ENCODE results near the gene BCDIN3D. TPM values are rescaled to one million over a fixed set of nuclear protein-coding genes. Genes with fewer than 3 reads are reported as not detected.

BCDIN3D gene
- 5.3 to 5.7 TPM (median 5.6 TPM) in 3 replicates for total RNA-seq

- H3K4me3 Mint-ChIP-seq: peak within 1 kb of the TSS; percentile 90
- no peak for TF ChIP-seq CTCF (IDR thresholded peaks at IDR 0.05; ENCODE audit: unreplicated experiment)
- H3K27ac Mint-ChIP-seq: peak within 1 kb of the TSS; percentile 99
- DNase-seq (ENCODE audit: low spot score in 2 of 2, unreplicated experiment in 2 of 2): peak; percentile 79 to 89
- peaks cover 21% of the 10 kb centered on the region for H3K27me3 Mint-ChIP-seq (ENCODE audit: low read depth)
- H3K9me3 Mint-ChIP-seq: no peaks in the 10 kb centered on the region
- peaks cover 20% of the 10 kb centered on the region for H3K4me1 Mint-ChIP-seq
- H3K36me3 Mint-ChIP-seq: no peaks in the 10 kb centered on the region
Observed at GRCh38 chr12:49842519-49843352, at the start of gene BCDIN3D. Gene BCDIN3D, minus strand, starts transcription at chr12:49843106. Its CDS starts 19 bp downstream, at chr12:49843087.

GRCh38 chr12:49892084-49892731 is 49.3 kb upstream of the BCDIN3D start:
- H3K4me3 Mint-ChIP-seq: no peak overlapping the region
- no peak overlapping the region for H3K27ac Mint-ChIP-seq

GRCh38 chr12:49891476-49891875 is 48.6 kb upstream of the BCDIN3D start:
- H3K4me1 Mint-ChIP-seq: peaks cover 15% of the 10 kb centered on the region
- H3K9me3 Mint-ChIP-seq: no peaks in the 10 kb centered on the region
- no peak overlapping the region for H3K27ac Mint-ChIP-seq
- H3K27me3 Mint-ChIP-seq (ENCODE audit: low read depth): peaks cover 20% of the 10 kb centered on the region
- no peak overlapping the region for H3K4me3 Mint-ChIP-seq
- TF ChIP-seq CTCF (IDR thresholded peaks at IDR 0.05; ENCODE audit: unreplicated experiment): no peak
- DNase-seq (ENCODE audit: low spot score in 2 of 2, unreplicated experiment in 2 of 2): no peak
- H3K36me3 Mint-ChIP-seq: no peaks in the 10 kb centered on the region

More at GRCh38 chr12:49892084-49892731, 49.3 kb upstream of the BCDIN3D start:
- DNase-seq (ENCODE audit: low spot score in 2 of 2, unreplicated experiment in 2 of 2): no peak
- Mint-ChIP-seq H3K27me3 (ENCODE audit: low read depth) (peaks cover 17% of the 10 kb centered on the region), H3K9me3 (no peaks in the 10 kb centered on the region), H3K4me1 (peaks cover 15% of the 10 kb centered on the region), H3K36me3 (no peaks in the 10 kb centered on the region)
- TF ChIP-seq CTCF (IDR thresholded peaks at IDR 0.05; ENCODE audit: unreplicated experiment): no peak

- H3K9me3 Mint-ChIP-seq: no peaks in the 10 kb centered on the region
- H3K4me3 Mint-ChIP-seq: no peak overlapping the region
- peaks cover 14% of the 10 kb centered on the region for H3K4me1 Mint-ChIP-seq
- DNase-seq (ENCODE audit: low spot score in 2 of 2, unreplicated experiment in 2 of 2): no peak
- H3K27ac Mint-ChIP-seq: no peak overlapping the region
- H3K27me3 Mint-ChIP-seq (ENCODE audit: low read depth): peaks cover 20% of the 10 kb centered on the region
- TF ChIP-seq CTCF (IDR thresholded peaks at IDR 0.05; ENCODE audit: unreplicated experiment): no peak
- no peaks in the 10 kb centered on the region for H3K36me3 Mint-ChIP-seq
Observed at GRCh38 chr12:49891012-49891411, 48.1 kb upstream of the BCDIN3D start.

- H3K4me1 Mint-ChIP-seq: peaks cover 17% of the 10 kb centered on the region
Observed at GRCh38 chr12:49890096-49890461, 47.2 kb upstream of the BCDIN3D start.

More at GRCh38 chr12:49890096-49890461, 47.2 kb upstream of the BCDIN3D start:
- H3K27ac Mint-ChIP-seq: no peak overlapping the region
- H3K9me3 Mint-ChIP-seq: no peaks in the 10 kb centered on the region
- peaks cover 23% of the 10 kb centered on the region for H3K27me3 Mint-ChIP-seq (ENCODE audit: low read depth)
- DNase-seq (ENCODE audit: low spot score in 2 of 2, unreplicated experiment in 2 of 2): no peak
- TF ChIP-seq CTCF (IDR thresholded peaks at IDR 0.05; ENCODE audit: unreplicated experiment): no peak
- no peak overlapping the region for H3K4me3 Mint-ChIP-seq
- H3K36me3 Mint-ChIP-seq: no peaks in the 10 kb centered on the region

Measured in mesothelial cell of epicardium (in vitro differentiated cells).